PFSK-1 (cell line): ENCODE measurements around the gene SKA3.

Experiments
- FOXP2 ChIP-seq: optimal IDR thresholded peaks from 2 replicates; pipeline ENCODE3; 2011; ENCODE audit warnings: borderline replicate concordance, control low read depth, inconsistent platforms; ENCODE audit not compliant: insufficient read depth; ENCODE audit errors: extremely low read length, extremely low read depth
- POLR2AphosphoS5 ChIP-seq: IDR thresholded peaks from 2 replicates; pipeline ENCODE4 v1.6.1; 2012; ENCODE audit warnings: low read depth, mild to moderate bottlenecking, control low read depth, low read length, moderate library complexity
- SIN3A ChIP-seq: IDR thresholded peaks from 2 replicates; pipeline ENCODE4 v1.6.1; 2012; ENCODE audit warnings: mild to moderate bottlenecking, low read length, moderate library complexity, borderline replicate concordance; ENCODE audit not compliant: insufficient read depth
- TAF1 ChIP-seq: IDR thresholded peaks from 2 replicates; pipeline ENCODE4 v1.6.1; 2012; ENCODE audit warnings: low read length, control low read depth, borderline replicate concordance; ENCODE audit not compliant: insufficient read depth
- TF ChIP-seq, protein P1 (sequence below), 2 experiments: IDR thresholded peaks; 2 replicates each; pipeline versions ENCODE4 v1.6.1 to v1.8.0; 2011 to 2012; ENCODE audit warnings: low read depth in 2 of 2, low read length in 2 of 2, control low read depth in 1 of 2, inconsistent platforms in 1 of 2, mild to moderate bottlenecking in 1 of 2, moderate library complexity in 1 of 2; ENCODE audit not compliant: insufficient read depth in 1 of 2

The SKA3 gene

DNA sequence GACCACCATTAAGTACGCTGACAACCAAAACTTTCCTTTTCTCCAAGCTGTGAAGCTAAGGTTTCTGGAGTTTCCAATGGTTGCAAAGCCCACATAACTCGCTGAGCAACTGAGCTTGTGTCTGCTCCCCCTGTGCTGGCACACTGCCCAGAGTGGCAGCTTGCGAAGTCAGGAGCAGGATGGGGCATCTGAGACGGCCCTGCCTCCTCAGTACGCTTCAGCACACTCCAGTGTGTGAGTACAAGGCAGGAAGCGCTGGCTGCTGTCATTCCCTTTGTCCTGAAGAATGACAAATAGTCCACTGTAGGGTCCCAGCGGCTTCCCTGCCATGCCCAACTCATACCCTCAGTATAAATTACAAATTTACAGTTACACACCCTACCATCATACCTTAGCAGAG is 51.5 kb downstream of the SKA3 start:
- TF ChIP-seq SIN3A (no peak), POLR2AphosphoS5 (no peak), TAF1 (no peak), FOXP2 (no peak)
- TF ChIP-seq, protein P1, sequence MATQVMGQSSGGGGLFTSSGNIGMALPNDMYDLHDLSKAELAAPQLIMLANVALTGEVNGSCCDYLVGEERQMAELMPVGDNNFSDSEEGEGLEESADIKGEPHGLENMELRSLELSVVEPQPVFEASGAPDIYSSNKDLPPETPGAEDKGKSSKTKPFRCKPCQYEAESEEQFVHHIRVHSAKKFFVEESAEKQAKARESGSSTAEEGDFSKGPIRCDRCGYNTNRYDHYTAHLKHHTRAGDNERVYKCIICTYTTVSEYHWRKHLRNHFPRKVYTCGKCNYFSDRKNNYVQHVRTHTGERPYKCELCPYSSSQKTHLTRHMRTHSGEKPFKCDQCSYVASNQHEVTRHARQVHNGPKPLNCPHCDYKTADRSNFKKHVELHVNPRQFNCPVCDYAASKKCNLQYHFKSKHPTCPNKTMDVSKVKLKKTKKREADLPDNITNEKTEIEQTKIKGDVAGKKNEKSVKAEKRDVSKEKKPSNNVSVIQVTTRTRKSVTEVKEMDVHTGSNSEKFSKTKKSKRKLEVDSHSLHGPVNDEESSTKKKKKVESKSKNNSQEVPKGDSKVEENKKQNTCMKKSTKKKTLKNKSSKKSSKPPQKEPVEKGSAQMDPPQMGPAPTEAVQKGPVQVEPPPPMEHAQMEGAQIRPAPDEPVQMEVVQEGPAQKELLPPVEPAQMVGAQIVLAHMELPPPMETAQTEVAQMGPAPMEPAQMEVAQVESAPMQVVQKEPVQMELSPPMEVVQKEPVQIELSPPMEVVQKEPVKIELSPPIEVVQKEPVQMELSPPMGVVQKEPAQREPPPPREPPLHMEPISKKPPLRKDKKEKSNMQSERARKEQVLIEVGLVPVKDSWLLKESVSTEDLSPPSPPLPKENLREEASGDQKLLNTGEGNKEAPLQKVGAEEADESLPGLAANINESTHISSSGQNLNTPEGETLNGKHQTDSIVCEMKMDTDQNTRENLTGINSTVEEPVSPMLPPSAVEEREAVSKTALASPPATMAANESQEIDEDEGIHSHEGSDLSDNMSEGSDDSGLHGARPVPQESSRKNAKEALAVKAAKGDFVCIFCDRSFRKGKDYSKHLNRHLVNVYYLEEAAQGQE (IDR thresholded peaks at IDR 0.05; ENCODE audit: insufficient read depth in 1 of 2, low read depth in 2 of 2, low read length in 2 of 2) = no peak

DNA sequence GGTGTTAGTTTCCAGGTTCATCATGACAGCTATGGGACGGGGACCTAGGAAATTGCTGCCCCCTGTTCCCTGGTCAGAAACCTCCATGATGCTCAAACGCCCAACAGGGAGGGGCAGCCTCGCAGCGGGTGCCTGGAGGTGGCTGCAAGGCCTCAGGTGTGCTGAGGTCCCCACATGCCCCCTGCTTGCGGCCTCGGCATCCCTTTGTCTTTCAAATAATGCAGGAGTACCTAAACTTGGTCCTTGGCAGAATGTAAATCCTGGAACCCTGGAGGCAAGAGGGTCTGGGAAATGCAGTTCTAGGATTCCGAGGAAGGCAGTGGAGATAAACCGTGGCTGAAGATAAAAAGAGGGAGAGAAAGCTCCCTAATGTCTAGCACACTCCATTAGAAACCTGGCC is 52.4 kb downstream of the SKA3 start:
- TF ChIP-seq FOXP2 (no peak), TAF1 (no peak), POLR2AphosphoS5 (no peak), SIN3A (no peak)
- TF ChIP-seq, protein P1 (IDR thresholded peaks at IDR 0.05; ENCODE audit: insufficient read depth in 1 of 2, low read depth in 2 of 2, low read length in 2 of 2) = no peak

GRCh38 chr13:21121616-21122015 is 54.7 kb downstream of the SKA3 start:
- TF ChIP-seq TAF1 = no peak
- no peak for TF ChIP-seq FOXP2
- TF ChIP-seq POLR2AphosphoS5 = no peak
- TF ChIP-seq, protein P1 (IDR thresholded peaks at IDR 0.05; ENCODE audit: insufficient read depth in 1 of 2, low read depth in 2 of 2, low read length in 2 of 2) = no peak
- no peak for TF ChIP-seq SIN3A

- TF ChIP-seq SIN3A = no peak
- no peak for TF ChIP-seq POLR2AphosphoS5
- TF ChIP-seq, protein P1 (IDR thresholded peaks at IDR 0.05; ENCODE audit: insufficient read depth in 1 of 2, low read depth in 2 of 2, low read length in 2 of 2) = no peak
- no peak for TF ChIP-seq FOXP2
- no peak for TF ChIP-seq TAF1
Measured at GRCh38 chr13:21120191-21120590, 56.2 kb downstream of the SKA3 start.

GRCh38 chr13:21119526-21119925 is 56.8 kb downstream of the SKA3 start:
- TF ChIP-seq TAF1 (no peak), POLR2AphosphoS5 (no peak), FOXP2 (no peak), SIN3A (no peak)
- TF ChIP-seq, protein P1 (IDR thresholded peaks at IDR 0.05; ENCODE audit: insufficient read depth in 1 of 2, low read depth in 2 of 2, low read length in 2 of 2) = no peak
